GM18499 (cell line): ENCODE measurements around the gene OR52E2.
"Not testable (repeated sequence)": the region's sequence is repeated elsewhere in the genome, so short reads cannot be mapped to it uniquely, and the experiment has no call there.

Source experiments
- ATAC-seq: cut with Tn5 transposase; IDR thresholded peaks from one replicate; pipeline ENCODE4 v1.9.1; 2021; ENCODE audit warnings: moderate number of reproducible peaks; ENCODE audit not compliant: insufficient read depth, unreplicated experiment

The OR52E2 gene

GRCh38 chr11:5059391-5059790 lies at the start of gene OR52E2:
TSS of gene OR52E2 (minus strand) at chr11:5059627. CDS start at chr11:5059627, 0 bp downstream.
- no peak for ATAC-seq

GRCh38 chr11:5107285-5107684 lies 47.9 kb upstream of the OR52E2 start:
- no peak for ATAC-seq

GRCh38 chr11:5103066-5103465 lies 43.6 kb upstream of the OR52E2 start:
- no peak for ATAC-seq

GRCh38 chr11:5102246-5102645 lies 42.8 kb upstream of the OR52E2 start:
- no peak for ATAC-seq

GRCh38 chr11:5096011-5096410 lies 36.6 kb upstream of the OR52E2 start:
- ATAC-seq, result no peak

- ATAC-seq, result no peak
Observed at GRCh38 chr11:5092821-5093585, 33.6 kb upstream of the OR52E2 start.

- ATAC-seq, result no peak
Observed at GRCh38 chr11:5090668-5091067, 31.2 kb upstream of the OR52E2 start.

- ATAC-seq, result no peak
Observed at GRCh38 chr11:5088556-5088955, 29.1 kb upstream of the OR52E2 start.

GRCh38 chr11:5083602-5084001 lies 24.2 kb upstream of the OR52E2 start:
- no peak for ATAC-seq

GRCh38 chr11:5081405-5081804 lies 22.0 kb upstream of the OR52E2 start:
- ATAC-seq, result no peak

- no peak for ATAC-seq
Observed at GRCh38 chr11:5071799-5072198, 12.4 kb upstream of the OR52E2 start.

GRCh38 chr11:5069272-5069671 lies 9.8 kb upstream of the OR52E2 start, which contains the start of gene OR52E1:
TSS of gene OR52E1 (plus strand) at chr11:5069572.
- no peak for ATAC-seq

- ATAC-seq, result no peak
Observed at GRCh38 chr11:5065027-5065426, 5.6 kb upstream of the OR52E2 start.

GRCh38 chr11:5058679-5059078 lies 748 bp downstream of the OR52E2 start:
- ATAC-seq, result not testable (repeated sequence)

GRCh38 chr11:5046754-5047330 lies 12.6 kb downstream of the OR52E2 start:
- ATAC-seq, result no peak

GRCh38 chr11:5046226-5046625 lies 13.2 kb downstream of the OR52E2 start, which contains the start of gene OR52J3:
TSS of gene OR52J3 (plus strand) at chr11:5046526. CDS start at chr11:5046526, 0 bp downstream.
- ATAC-seq, result no peak

- no peak for ATAC-seq
Observed at GRCh38 chr11:5043380-5043779, 16.0 kb downstream of the OR52E2 start.

- ATAC-seq, result no peak
Observed at GRCh38 chr11:5042091-5042490, 17.3 kb downstream of the OR52E2 start.

GRCh38 chr11:5040876-5041275 lies 18.6 kb downstream of the OR52E2 start:
- ATAC-seq, result no peak

GRCh38 chr11:5038341-5038740 lies 21.1 kb downstream of the OR52E2 start:
- no peak for ATAC-seq

GRCh38 chr11:5037926-5038325 lies 21.5 kb downstream of the OR52E2 start:
- ATAC-seq, result no peak

- no peak for ATAC-seq
Observed at GRCh38 chr11:5036669-5037068, 22.8 kb downstream of the OR52E2 start.
